ENCODE measurements around the gene PLRG1. TPM values are rescaled to one million over a fixed set of nuclear protein-coding genes. Genes with fewer than 3 reads are reported as not detected.

Gene PLRG1
- polyA plus RNA-seq, 1 donor (not counting 4 experiments of a cell fraction or from before 2014, with no cell fraction given), result 132 TPM

- Histone ChIP-seq H2AFZ (ENCODE audit: control insufficient read depth, low read length) (no peak overlapping the region), H3K9me1 (ENCODE audit: control insufficient read depth, extremely low read depth, insufficient read depth, low read length) (no peaks in the 10 kb centered on the region), H4K20me1 (ENCODE audit: control insufficient read depth, extremely low read depth, insufficient read depth, low read length) (no peaks in the 10 kb centered on the region), H3K27ac (ENCODE audit: control insufficient read depth, insufficient read depth, low read length) (no peak overlapping the region), H3K36me3 (ENCODE audit: control insufficient read depth in 2 of 2, extremely low read depth in 1 of 2, insufficient read depth in 2 of 2, low read length in 2 of 2) (no peaks in the 10 kb centered on the region), H3K27me3 (ENCODE audit: control insufficient read depth, extremely low read depth, insufficient read depth, low read length) (peaks cover 19% of the 10 kb centered on the region), H3K4me1 (ENCODE audit: control insufficient read depth, extremely low read depth, insufficient read depth, low read length) (peaks cover 4% of the 10 kb centered on the region), H3K4me3 (ENCODE audit: control insufficient read depth in 2 of 3, extremely low read depth in 1 of 3, insufficient read depth in 2 of 3, low read depth in 1 of 3, low read length in 3 of 3) (no peak overlapping the region), H3K4me2 (ENCODE audit: control insufficient read depth, extremely low read depth, insufficient read depth, low read depth, low read length) (no peak overlapping the region), H3K79me2 (ENCODE audit: control insufficient read depth, insufficient read depth, low read length) (no peaks in the 10 kb centered on the region), H3K9ac (ENCODE audit: control insufficient read depth, extremely low read depth, insufficient read depth, low read length) (no peak overlapping the region), H3K9me3 (ENCODE audit: control insufficient read depth, low read depth, low read length) (no peaks in the 10 kb centered on the region)
- dilution Hi-C loops (cut with MboI; ENCODE audit: extremely low pct_ligation_motif_present, low sequenced_read_pairs), result no loop called here
- TF ChIP-seq EZH2 (IDR thresholded peaks at IDR 0.05; ENCODE audit: low read length), result no peak
- TF ChIP-seq, protein P1, sequence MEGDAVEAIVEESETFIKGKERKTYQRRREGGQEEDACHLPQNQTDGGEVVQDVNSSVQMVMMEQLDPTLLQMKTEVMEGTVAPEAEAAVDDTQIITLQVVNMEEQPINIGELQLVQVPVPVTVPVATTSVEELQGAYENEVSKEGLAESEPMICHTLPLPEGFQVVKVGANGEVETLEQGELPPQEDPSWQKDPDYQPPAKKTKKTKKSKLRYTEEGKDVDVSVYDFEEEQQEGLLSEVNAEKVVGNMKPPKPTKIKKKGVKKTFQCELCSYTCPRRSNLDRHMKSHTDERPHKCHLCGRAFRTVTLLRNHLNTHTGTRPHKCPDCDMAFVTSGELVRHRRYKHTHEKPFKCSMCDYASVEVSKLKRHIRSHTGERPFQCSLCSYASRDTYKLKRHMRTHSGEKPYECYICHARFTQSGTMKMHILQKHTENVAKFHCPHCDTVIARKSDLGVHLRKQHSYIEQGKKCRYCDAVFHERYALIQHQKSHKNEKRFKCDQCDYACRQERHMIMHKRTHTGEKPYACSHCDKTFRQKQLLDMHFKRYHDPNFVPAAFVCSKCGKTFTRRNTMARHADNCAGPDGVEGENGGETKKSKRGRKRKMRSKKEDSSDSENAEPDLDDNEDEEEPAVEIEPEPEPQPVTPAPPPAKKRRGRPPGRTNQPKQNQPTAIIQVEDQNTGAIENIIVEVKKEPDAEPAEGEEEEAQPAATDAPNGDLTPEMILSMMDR (optimal IDR thresholded peaks at IDR 0.05 in 1 of 3, IDR thresholded peaks at IDR 0.05 in 1 of 3, conservative IDR thresholded peaks at IDR 0.05 in 1 of 3; ENCODE audit: extremely low read depth in 1 of 3, insufficient read depth in 2 of 3, low read length in 3 of 3), result no peak
- no peak for DNase-seq (ENCODE audit: low read depth, low spot score)
- no peak for FAIRE-seq
Measured at GRCh38 chr4:154495867-154496266, 54.3 kb downstream of the PLRG1 start.

- Histone ChIP-seq H3K9ac (ENCODE audit: control insufficient read depth, extremely low read depth, insufficient read depth, low read length) (no peak overlapping the region), H3K36me3 (ENCODE audit: control insufficient read depth in 2 of 2, extremely low read depth in 1 of 2, insufficient read depth in 2 of 2, low read length in 2 of 2) (no peaks in the 10 kb centered on the region), H3K79me2 (ENCODE audit: control insufficient read depth, insufficient read depth, low read length) (no peaks in the 10 kb centered on the region), H3K27ac (ENCODE audit: control insufficient read depth, insufficient read depth, low read length) (no peak overlapping the region), H3K9me1 (ENCODE audit: control insufficient read depth, extremely low read depth, insufficient read depth, low read length) (no peaks in the 10 kb centered on the region), H4K20me1 (ENCODE audit: control insufficient read depth, extremely low read depth, insufficient read depth, low read length) (no peaks in the 10 kb centered on the region), H3K9me3 (ENCODE audit: control insufficient read depth, low read depth, low read length) (no peaks in the 10 kb centered on the region), H3K27me3 (ENCODE audit: control insufficient read depth, extremely low read depth, insufficient read depth, low read length) (peaks cover 39% of the 10 kb centered on the region), H3K4me1 (ENCODE audit: control insufficient read depth, extremely low read depth, insufficient read depth, low read length) (peaks cover 4% of the 10 kb centered on the region), H2AFZ (ENCODE audit: control insufficient read depth, low read length) (no peak overlapping the region), H3K4me3 (ENCODE audit: control insufficient read depth in 2 of 3, extremely low read depth in 1 of 3, insufficient read depth in 2 of 3, low read depth in 1 of 3, low read length in 3 of 3) (no peak overlapping the region), H3K4me2 (ENCODE audit: control insufficient read depth, extremely low read depth, insufficient read depth, low read depth, low read length) (no peak overlapping the region)
- DNase-seq (ENCODE audit: low read depth, low spot score) (no peak), FAIRE-seq (no peak)
- dilution Hi-C loops (cut with MboI; ENCODE audit: extremely low pct_ligation_motif_present, low sequenced_read_pairs), result no loop called here
- TF ChIP-seq EZH2 (IDR thresholded peaks at IDR 0.05; ENCODE audit: low read length), result peak; percentile 55
- TF ChIP-seq, protein P1 (optimal IDR thresholded peaks at IDR 0.05 in 1 of 3, IDR thresholded peaks at IDR 0.05 in 1 of 3, conservative IDR thresholded peaks at IDR 0.05 in 1 of 3; ENCODE audit: extremely low read depth in 1 of 3, insufficient read depth in 2 of 3, low read length in 3 of 3), result no peak
Measured at GRCh38 chr4:154492288-154492687, 57.9 kb downstream of the PLRG1 start.
